Measurements from ENCODE around the gene TMEM154.

DNA sequence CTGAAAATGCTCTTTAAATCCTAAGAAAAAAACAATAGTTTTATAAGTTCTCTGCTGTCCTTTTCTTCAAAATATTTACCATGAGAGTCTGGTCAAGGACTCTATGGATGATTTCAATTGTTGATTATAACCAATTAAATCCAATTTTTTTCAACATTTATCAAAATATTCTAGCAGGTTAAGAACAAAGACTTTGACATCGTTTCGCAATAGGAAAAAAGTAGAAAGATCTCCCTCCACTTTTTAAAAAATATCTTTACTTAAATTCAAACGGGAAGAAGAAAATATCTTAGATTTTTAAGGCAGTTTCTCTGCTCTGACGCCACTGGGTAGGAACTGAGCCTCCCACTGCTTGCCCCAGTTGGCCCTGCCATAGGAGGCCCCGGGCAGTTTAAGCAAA, 44.7 kb upstream of the TMEM154 start:
- no peak for TF ChIP-seq POLR2AphosphoS5 (IDR thresholded peaks at IDR 0.05)
- TF ChIP-seq, protein P1, sequence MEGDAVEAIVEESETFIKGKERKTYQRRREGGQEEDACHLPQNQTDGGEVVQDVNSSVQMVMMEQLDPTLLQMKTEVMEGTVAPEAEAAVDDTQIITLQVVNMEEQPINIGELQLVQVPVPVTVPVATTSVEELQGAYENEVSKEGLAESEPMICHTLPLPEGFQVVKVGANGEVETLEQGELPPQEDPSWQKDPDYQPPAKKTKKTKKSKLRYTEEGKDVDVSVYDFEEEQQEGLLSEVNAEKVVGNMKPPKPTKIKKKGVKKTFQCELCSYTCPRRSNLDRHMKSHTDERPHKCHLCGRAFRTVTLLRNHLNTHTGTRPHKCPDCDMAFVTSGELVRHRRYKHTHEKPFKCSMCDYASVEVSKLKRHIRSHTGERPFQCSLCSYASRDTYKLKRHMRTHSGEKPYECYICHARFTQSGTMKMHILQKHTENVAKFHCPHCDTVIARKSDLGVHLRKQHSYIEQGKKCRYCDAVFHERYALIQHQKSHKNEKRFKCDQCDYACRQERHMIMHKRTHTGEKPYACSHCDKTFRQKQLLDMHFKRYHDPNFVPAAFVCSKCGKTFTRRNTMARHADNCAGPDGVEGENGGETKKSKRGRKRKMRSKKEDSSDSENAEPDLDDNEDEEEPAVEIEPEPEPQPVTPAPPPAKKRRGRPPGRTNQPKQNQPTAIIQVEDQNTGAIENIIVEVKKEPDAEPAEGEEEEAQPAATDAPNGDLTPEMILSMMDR (IDR thresholded peaks at IDR 0.05) = no peak
- no peak for TF ChIP-seq POLR2A (IDR thresholded peaks at IDR 0.05)
